WERI-Rb-1 (cell line): ENCODE measurements around the gene ZSCAN10.

Experiments used
- DNase-seq: peaks from one replicate; pipeline ENCODE4 v3.0.0-alpha.2; 2020
- H3K27ac ChIP-seq: fragments of 250-450 bp; sonication (Bioruptor Pico); 2 replicates; pipeline ENCODE4 v1.5.1; 2020; ENCODE audit warnings: mild to moderate bottlenecking, moderate library complexity
- H3K27me3 ChIP-seq: fragments of 250-450 bp; sonication (Bioruptor Pico); 2 replicates; pipeline ENCODE4 v1.5.1; 2021; ENCODE audit warnings: mild to moderate bottlenecking, low read depth, moderate library complexity; ENCODE audit not compliant: insufficient read depth, severe bottlenecking
- H3K36me3 ChIP-seq: fragments of 250-450 bp; sonication (Bioruptor Pico); 2 replicates; pipeline ENCODE4 v1.5.1; 2020; ENCODE audit warnings: mild to moderate bottlenecking, moderate library complexity
- H3K4me3 ChIP-seq: 2 replicates; pipeline ENCODE4 v1.5.1; 2011; ENCODE audit warnings: low read depth, mild to moderate bottlenecking, control low read depth, low read length
- H3K9me3 ChIP-seq: fragments of 250-450 bp; sonication (Bioruptor Pico); 2 replicates; pipeline ENCODE4 v1.5.1; 2021; ENCODE audit warnings: mild to moderate bottlenecking, moderate library complexity; ENCODE audit not compliant: severe bottlenecking
- TF ChIP-seq, protein P1 (sequence below): IDR thresholded peaks from 2 replicates; pipeline ENCODE4 v1.5.1; 2011; ENCODE audit warnings: low read depth, mild to moderate bottlenecking, control low read depth, inconsistent platforms, low read length

The ZSCAN10 gene

GRCh38 chr16:3098459-3099394 lies at the start of gene ZSCAN10:
Gene ZSCAN10 (minus strand): TSS chr16:3099294. CDS start chr16:3092937, 6,357 bp downstream.
- H3K27ac ChIP-seq = no peak within 1 kb of the TSS
- no peaks in the 10 kb centered on the region for H3K36me3 ChIP-seq
- H3K9me3 ChIP-seq = no peaks in the 10 kb centered on the region
- DNase-seq = no peak
- no peak within 1 kb of the TSS for H3K4me3 ChIP-seq
- no peaks in the 10 kb centered on the region for H3K27me3 ChIP-seq
- TF ChIP-seq, protein P1, sequence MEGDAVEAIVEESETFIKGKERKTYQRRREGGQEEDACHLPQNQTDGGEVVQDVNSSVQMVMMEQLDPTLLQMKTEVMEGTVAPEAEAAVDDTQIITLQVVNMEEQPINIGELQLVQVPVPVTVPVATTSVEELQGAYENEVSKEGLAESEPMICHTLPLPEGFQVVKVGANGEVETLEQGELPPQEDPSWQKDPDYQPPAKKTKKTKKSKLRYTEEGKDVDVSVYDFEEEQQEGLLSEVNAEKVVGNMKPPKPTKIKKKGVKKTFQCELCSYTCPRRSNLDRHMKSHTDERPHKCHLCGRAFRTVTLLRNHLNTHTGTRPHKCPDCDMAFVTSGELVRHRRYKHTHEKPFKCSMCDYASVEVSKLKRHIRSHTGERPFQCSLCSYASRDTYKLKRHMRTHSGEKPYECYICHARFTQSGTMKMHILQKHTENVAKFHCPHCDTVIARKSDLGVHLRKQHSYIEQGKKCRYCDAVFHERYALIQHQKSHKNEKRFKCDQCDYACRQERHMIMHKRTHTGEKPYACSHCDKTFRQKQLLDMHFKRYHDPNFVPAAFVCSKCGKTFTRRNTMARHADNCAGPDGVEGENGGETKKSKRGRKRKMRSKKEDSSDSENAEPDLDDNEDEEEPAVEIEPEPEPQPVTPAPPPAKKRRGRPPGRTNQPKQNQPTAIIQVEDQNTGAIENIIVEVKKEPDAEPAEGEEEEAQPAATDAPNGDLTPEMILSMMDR = no peak

GRCh38 chr16:3148256-3149192 lies 49.4 kb upstream of the ZSCAN10 start:
- no peak overlapping the region for H3K4me3 ChIP-seq
- H3K36me3 ChIP-seq = no peaks in the 10 kb centered on the region
- no peaks in the 10 kb centered on the region for H3K9me3 ChIP-seq
- peaks cover 7% of the 10 kb centered on the region for H3K27me3 ChIP-seq
- no peak for DNase-seq
- H3K27ac ChIP-seq = no peak overlapping the region
- TF ChIP-seq, protein P1 = no peak

GRCh38 chr16:3147757-3148104 lies 48.6 kb upstream of the ZSCAN10 start:
- no peaks in the 10 kb centered on the region for H3K9me3 ChIP-seq
- peaks cover 7% of the 10 kb centered on the region for H3K27me3 ChIP-seq
- TF ChIP-seq, protein P1 = no peak
- no peak overlapping the region for H3K4me3 ChIP-seq
- no peak overlapping the region for H3K27ac ChIP-seq
- DNase-seq = no peak
- H3K36me3 ChIP-seq = no peaks in the 10 kb centered on the region; the same call in 1 of the 2 replicates

GRCh38 chr16:3147046-3147756 lies 48.1 kb upstream of the ZSCAN10 start:
- H3K9me3 ChIP-seq = no peaks in the 10 kb centered on the region
- TF ChIP-seq, protein P1 = no peak
- DNase-seq = no peak

DNA sequence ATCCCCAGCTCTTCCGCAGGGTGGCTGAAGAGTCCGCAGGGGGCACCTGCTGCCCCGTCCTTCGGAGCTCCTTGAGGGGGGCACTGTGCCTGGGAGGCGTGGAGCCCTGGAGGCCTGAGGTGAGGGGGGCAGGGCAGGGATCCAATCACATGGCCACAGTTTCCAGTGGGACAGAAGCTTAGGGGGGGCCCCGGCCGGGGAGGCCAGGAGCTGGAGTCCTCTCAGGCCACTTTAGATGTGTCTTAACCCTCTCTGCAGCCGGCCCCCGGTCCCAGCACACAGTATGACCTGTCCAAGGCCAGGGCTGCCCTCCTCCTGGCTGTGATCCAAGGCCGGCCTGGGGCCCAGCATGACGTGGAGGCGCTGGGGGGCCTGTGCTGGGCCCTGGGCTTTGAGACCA lies 46.6 kb upstream of the ZSCAN10 start:
- peaks cover 7% of the 10 kb centered on the region for H3K27me3 ChIP-seq
- no peaks in the 10 kb centered on the region for H3K9me3 ChIP-seq
- no peak for DNase-seq
- no peak overlapping the region for H3K27ac ChIP-seq
- H3K4me3 ChIP-seq = no peak overlapping the region
- TF ChIP-seq, protein P1 = no peak
- H3K36me3 ChIP-seq = peaks cover 9% of the 10 kb centered on the region

More at GRCh38 chr16:3147046-3147756, 48.1 kb upstream of the ZSCAN10 start:
- peaks cover 4% of the 10 kb centered on the region for H3K36me3 ChIP-seq
- no peak overlapping the region for H3K4me3 ChIP-seq
- peaks cover 7% of the 10 kb centered on the region for H3K27me3 ChIP-seq
- H3K27ac ChIP-seq = no peak overlapping the region
